Hepatocyte (in vitro differentiated cells): ENCODE data around the gene PAM. TPM values are rescaled to one million over a fixed set of nuclear protein-coding genes. Genes with fewer than 3 reads are reported as not detected.
A peak's percentile ranks its signal among the peaks of the same experiment; 100 is the strongest.

Experiments
- DNase-seq: peaks from one replicate; pipeline ENCODE4 v3.0.0-alpha.2; 2016; ENCODE audit warnings: low spot score
- H2AFZ ChIP-seq: fragments of 200-600 bp; sonication (generic); 2 replicates; pipeline ENCODE4 v1.6.0; 2016; ENCODE audit warnings: antibody characterized with exemption, mild to moderate bottlenecking
- H3K27ac ChIP-seq: fragments of 200-600 bp; sonication (generic); 2 replicates; pipeline ENCODE4 v1.5.1; 2016; ENCODE audit warnings: mild to moderate bottlenecking
- H3K27me3 ChIP-seq: fragments of 200-600 bp; sonication (generic); 2 replicates; pipeline ENCODE4 v1.6.1; 2016
- H3K36me3 ChIP-seq: fragments of 200-600 bp; sonication (generic); replicated peaks from 2 replicates; pipeline ENCODE4 v1.5.1; 2016; ENCODE audit warnings: low read depth; ENCODE audit not compliant: insufficient read depth
- H3K4me1 ChIP-seq: fragments of 200-600 bp; sonication (generic); 2 replicates; pipeline ENCODE4 v1.5.1; 2016; ENCODE audit warnings: mild to moderate bottlenecking, moderate library complexity; ENCODE audit not compliant: insufficient read depth
- H3K4me2 ChIP-seq: fragments of 200-600 bp; sonication (generic); 2 replicates; pipeline ENCODE4 v1.6.0; 2016
- H3K4me3 ChIP-seq: fragments of 200-600 bp; sonication (generic); 2 replicates; pipeline ENCODE4 v1.5.1; 2016; ENCODE audit warnings: mild to moderate bottlenecking
- H3K79me2 ChIP-seq: fragments of 200-600 bp; sonication (generic); 2 replicates; pipeline ENCODE4 v1.6.0; 2017; ENCODE audit warnings: mild to moderate bottlenecking
- H3K9me2 ChIP-seq: fragments of 200-600 bp; sonication (generic); replicated peaks from 2 replicates; pipeline ENCODE4 v1.6.0; 2017; ENCODE audit warnings: mild to moderate bottlenecking; ENCODE audit not compliant: insufficient read depth
- H3K9me3 ChIP-seq: fragments of 200-600 bp; sonication (generic); 2 replicates; pipeline ENCODE4 v1.5.1; 2016; ENCODE audit warnings: low read depth, mild to moderate bottlenecking
- H4K20me1 ChIP-seq: fragments of 200-600 bp; sonication (generic); 2 replicates; pipeline ENCODE4 v1.6.0; 2016; ENCODE audit warnings: mild to moderate bottlenecking; ENCODE audit not compliant: insufficient read depth, poor library complexity, severe bottlenecking
- CTCF ChIP-seq: fragments of 200-600 bp; sonication (generic); IDR thresholded peaks from 2 replicates; pipeline ENCODE4 v1.5.1; 2016; ENCODE audit warnings: antibody characterized with exemption, mild to moderate bottlenecking; ENCODE audit not compliant: poor library complexity
- EZH2 ChIP-seq: fragments of 200-600 bp; sonication (generic); IDR thresholded peaks from 2 replicates; pipeline ENCODE4 v1.6.1; 2016; ENCODE audit warnings: antibody characterized with exemption, mild to moderate bottlenecking, borderline replicate concordance
- EZH2phosphoT487 ChIP-seq: fragments of 200-600 bp; sonication (generic); IDR thresholded peaks from one replicate; pipeline ENCODE4 v1.6.1; 2018; ENCODE audit warnings: antibody characterized with exemption, mild to moderate bottlenecking, low read depth, moderate library complexity; ENCODE audit not compliant: unreplicated experiment, severe bottlenecking
- WGBS: methylation state at CpG from one replicate; pipeline ENCODE4 v1.1.6; 2016; ENCODE audit warnings: low lambda C conversion rate; ENCODE audit errors: missing lambda C conversion rate; 5-methylcytosine and 5-hydroxymethylcytosine counted together
- polyA plus RNA-seq: library from polyadenylated mRNA; unstranded; fragments of >200 nt; fragmentation: Nextera tagmentation; extraction: Ambion mirVana; gene quantifications from 2 replicates; pipeline ENCODE4 v1.2.1, GENCODE V29; 2016
- total RNA-seq: library from RNA; depleted of rRNA; stranded (reverse); fragments of >200 nt; gene quantifications from 2 replicates; pipeline ENCODE4 v1.2.3, GENCODE V29; 2014

PAM gene
- total and polyA plus RNA-seq, 2 experiments from 2014 or later, result 118 to 158 TPM

GRCh38 chr5:102969641-102970040 lies 214.5 kb downstream of the PAM start:
- Histone ChIP-seq H3K9me2 (no peaks in the 10 kb centered on the region), H3K9me3 (no peaks in the 10 kb centered on the region), H2AFZ (no peak overlapping the region), H3K27me3 (no peaks in the 10 kb centered on the region), H3K4me3 (no peak overlapping the region), H3K4me2 (no peak overlapping the region), H3K4me1 (no peaks in the 10 kb centered on the region), H3K36me3 (no peaks in the 10 kb centered on the region), H3K27ac (no peak overlapping the region), H4K20me1 (no peaks in the 10 kb centered on the region), H3K79me2 (no peaks in the 10 kb centered on the region)
- DNase-seq, result no peak
- TF ChIP-seq EZH2phosphoT487, result no peak
- TF ChIP-seq EZH2, result no peak
- TF ChIP-seq CTCF, result no peak
- 92% methylated on average over 3 of the region's 3 CpGs for WGBS

GRCh38 chr5:102971676-102972293 lies 216.7 kb downstream of the PAM start:
- TF ChIP-seq EZH2 (no peak), CTCF (peak; percentile 58), EZH2phosphoT487 (no peak)
- 100% methylated on average over 1 of the region's 1 CpG for WGBS
- DNase-seq, result peak; percentile 28

GRCh38 chr5:102974177-102974576 lies 219.1 kb downstream of the PAM start:
- H3K36me3 ChIP-seq, result no peaks in the 10 kb centered on the region
- H4K20me1 ChIP-seq, result no peaks in the 10 kb centered on the region
- no peak overlapping the region for H3K27ac ChIP-seq
- no peaks in the 10 kb centered on the region for H3K9me2 ChIP-seq
- WGBS, result 85% methylated on average over 3 of the region's 3 CpGs
- no peak overlapping the region for H2AFZ ChIP-seq
- no peak overlapping the region for H3K4me2 ChIP-seq
- H3K4me3 ChIP-seq, result no peak overlapping the region
- H3K9me3 ChIP-seq, result no peaks in the 10 kb centered on the region
- no peaks in the 10 kb centered on the region for H3K27me3 ChIP-seq
- no peak for TF ChIP-seq CTCF
- TF ChIP-seq EZH2phosphoT487, result no peak
- no peak for TF ChIP-seq EZH2
- DNase-seq, result no peak
- H3K4me1 ChIP-seq, result no peaks in the 10 kb centered on the region
- no peaks in the 10 kb centered on the region for H3K79me2 ChIP-seq

More at GRCh38 chr5:102971676-102972293, 216.7 kb downstream of the PAM start:
- Histone ChIP-seq H3K9me2 (no peaks in the 10 kb centered on the region), H3K27ac (no peak overlapping the region), H3K9me3 (no peaks in the 10 kb centered on the region), H2AFZ (no peak overlapping the region), H3K27me3 (no peaks in the 10 kb centered on the region), H3K4me2 (no peak overlapping the region), H3K4me3 (no peak overlapping the region), H3K79me2 (no peaks in the 10 kb centered on the region), H3K36me3 (no peaks in the 10 kb centered on the region), H4K20me1 (no peaks in the 10 kb centered on the region), H3K4me1 (no peaks in the 10 kb centered on the region)
